GM12878 (cell line): ENCODE measurements around the gene DLX5. TPM values are rescaled to one million over a fixed set of nuclear protein-coding genes. Genes with fewer than 3 reads are reported as not detected.

Experiments
- ATAC-seq: fragments of 200-7000 bp; cut with Tn5 transposase; 3 replicates; pipeline ENCODE4 v1.9.1; 2020; ENCODE audit warnings: mild to moderate bottlenecking, moderate library complexity
- BruUV-seq: library from RNA; stranded (reverse); fragments of 400-500 nt; replicated peaks from 2 replicates; lab custom pipeline; 2021; lab: Mats Ljungman, UMichigan
- CTCF ChIA-PET: fragments of 300-600 bp; sonication (Branson Sonifier 250); formaldehyde crosslinking; extraction: SDS; loops from one replicate; lab custom pipeline; 2021; ENCODE audit warnings: inconsistent platforms; lab: Yijun Ruan, JAX
- POLR2A ChIA-PET: fragments of 350-600 bp; formaldehyde crosslinking; extraction: SDS; loops from one replicate; lab custom pipeline; 2021; ENCODE audit warnings: inconsistent platforms; lab: Charles Lee
- RAD21 ChIA-PET: fragments of 300-600 bp; sonication (Branson Sonifier 250); formaldehyde crosslinking; loops from one replicate; lab custom pipeline; 2023; ENCODE audit warnings: antibody characterized with exemption; ENCODE audit not compliant: unreplicated experiment; lab: Charles Lee
- SMC1A ChIA-PET: fragments of 300-600 bp; sonication (Branson Sonifier 250); formaldehyde crosslinking; loops from one replicate; lab custom pipeline; 2023; ENCODE audit not compliant: unreplicated experiment, uncharacterized antibody; lab: Charles Lee
- DNase-seq: peaks from one replicate; pipeline ENCODE4 v3.0.0-alpha.2; 2011; ENCODE audit warnings: low read depth, low spot score
- FAIRE-seq: peaks from 3 replicates; lab custom pipeline; 2011; peaks lifted over from hg19 to GRCh38; lab: Jason Lieb, UNC
- H2AFZ ChIP-seq: 2 replicates; pipeline ENCODE4 v1.6.0; 2011; ENCODE audit warnings: low read depth, low read length, control low read depth; ENCODE audit not compliant: control insufficient read depth
- H3K27ac ChIP-seq: 2 replicates; pipeline ENCODE4 v1.5.1; 2011; ENCODE audit warnings: control low read depth; ENCODE audit not compliant: control insufficient read depth, insufficient read depth
- H3K27me3 ChIP-seq, 2 experiments: replicated peaks in 1 of 2; 2 replicates each; pipeline versions ENCODE4 v1.6.0 to v1.6.1; 2011; ENCODE audit warnings: low read length in 1 of 2; ENCODE audit not compliant: control insufficient read depth in 2 of 2, insufficient read depth in 2 of 2
- H3K36me3 ChIP-seq, 2 experiments: 2 replicates each; pipeline ENCODE4 v1.5.1; 2011; ENCODE audit warnings: low read length in 1 of 2; ENCODE audit not compliant: control insufficient read depth in 2 of 2, insufficient read depth in 2 of 2
- H3K4me1 ChIP-seq: 2 replicates; pipeline ENCODE4 v1.6.1; 2011; ENCODE audit warnings: mild to moderate bottlenecking, low read length, moderate library complexity, mixed read lengths; ENCODE audit not compliant: control insufficient read depth, insufficient read depth
- H3K4me2 ChIP-seq: 2 replicates; pipeline ENCODE4 v1.6.0; 2011; ENCODE audit warnings: control low read depth; ENCODE audit not compliant: control insufficient read depth, insufficient read depth
- H3K4me3 ChIP-seq: fragments of 200-600 bp; sonication (generic); 2 replicates; pipeline ENCODE4 v1.5.1; 2016
- H3K79me2 ChIP-seq: 2 replicates; pipeline ENCODE4 v1.6.0; 2011; ENCODE audit warnings: low read length; ENCODE audit not compliant: control insufficient read depth, insufficient read depth
- H3K9ac ChIP-seq: 2 replicates; pipeline ENCODE4 v1.8.0; 2011; ENCODE audit warnings: low read length, control low read depth, mixed read lengths; ENCODE audit not compliant: control insufficient read depth, insufficient read depth
- H3K9me3 ChIP-seq: replicated peaks from 3 replicates; pipeline ENCODE4 v1.5.1; 2011; ENCODE audit warnings: mild to moderate bottlenecking, low read length; ENCODE audit not compliant: control insufficient read depth, insufficient read depth
- H4K20me1 ChIP-seq: 2 replicates; pipeline ENCODE4 v1.6.0; 2011; ENCODE audit not compliant: control insufficient read depth, insufficient read depth
- BMI1 ChIP-seq: fragments of 450-650 bp; IDR thresholded peaks from 2 replicates; pipeline ENCODE4 v1.6.1; 2016; ENCODE audit warnings: mild to moderate bottlenecking, moderate library complexity, borderline replicate concordance
- HSF1 ChIP-seq: fragments of 150-350 bp; IDR thresholded peaks from 2 replicates; pipeline ENCODE4 v1.6.1; 2014; ENCODE audit warnings: mild to moderate bottlenecking, low read depth, low read length
- IRF5 ChIP-seq: fragments of 450-650 bp; IDR thresholded peaks from 2 replicates; pipeline ENCODE4 v1.6.1; 2017; ENCODE audit warnings: borderline replicate concordance
- KLF5 ChIP-seq: fragments of 450-650 bp; IDR thresholded peaks from 2 replicates; pipeline ENCODE4 v1.6.1; 2014; ENCODE audit warnings: mild to moderate bottlenecking; ENCODE audit not compliant: partially characterized antibody
- MXI1 ChIP-seq: fragments of 150-350 bp; IDR thresholded peaks from 2 replicates; pipeline ENCODE4 v1.6.1; 2011; ENCODE audit warnings: low read depth, mild to moderate bottlenecking, inconsistent platforms, low read length, improper control_type of control experiment
- RUNX3 ChIP-seq: IDR thresholded peaks from 2 replicates; pipeline ENCODE4 v1.6.1; 2012; ENCODE audit warnings: low read length, inconsistent platforms
- SUPT20H ChIP-seq: IDR thresholded peaks from 2 replicates; pipeline ENCODE4 v1.6.1; 2011; ENCODE audit warnings: low read depth, mild to moderate bottlenecking, low read length, moderate library complexity, borderline replicate concordance; ENCODE audit not compliant: control insufficient read depth
- SUZ12 ChIP-seq: fragments of 200-600 bp; sonication (generic); IDR thresholded peaks from one replicate; pipeline ENCODE4 v1.6.1; 2018; ENCODE audit warnings: antibody characterized with exemption, mild to moderate bottlenecking; ENCODE audit not compliant: unreplicated experiment
- WGBS: methylation state at CpG from one replicate; pipeline ENCODE4 v1.1.6; 2016; ENCODE audit warnings: low lambda C conversion rate; ENCODE audit not compliant: insufficient replicate concordance, insufficient coverage; ENCODE audit errors: missing lambda C conversion rate; 5-methylcytosine and 5-hydroxymethylcytosine counted together
- in situ Hi-C: fragments of 300-500 bp; cut with MboI; formaldehyde crosslinking; loops from 9 replicates; pipeline ENCODE4 v1.14.3; 2018; ENCODE audit warnings: mixed read lengths
- intact Hi-C: fragments of 100-400 bp; cut with micrococcal nuclease; formaldehyde crosslinking; loops from one replicate; pipeline ENCODE4 v1.14.2; 2022; ENCODE audit not compliant: unreplicated experiment
- polyA plus RNA-seq, 11 experiments: library from polyadenylated mRNA; depleted of rRNA in 4 of 11; unstranded in 6 of 11; stranded (reverse) in 5 of 11; fragments of >200 nt; fragmentation: Nextera tagmentation in 4 of 11; fragmentation: Illumina TruSeq in 1 of 11; extraction: Ambion mirVana in 4 of 11; extraction: Trizol in 1 of 11; gene quantifications; 1 replicate in 1 of 11; 2 replicates in 10 of 11; pipeline versions ENCODE4 v1.2.1 to v1.2.3, GENCODE V29; 2011 to 2016; ENCODE audit warnings: inconsistent platforms in 2 of 11, missing spikeins in 2 of 11, low read depth in 1 of 11
- total RNA-seq, 4 experiments: library from RNA; depleted of rRNA in 3 of 4; stranded (reverse); fragments of >200 nt in 3 of 4; fragmentation: Illumina TruSeq in 1 of 4; extraction: Trizol in 1 of 4; gene quantifications; 2 replicates each; pipeline versions ENCODE4 v1.2.1 to v1.2.3, GENCODE V29; 2013 to 2021
- TF ChIP-seq, protein P1 (sequence below): IDR thresholded peaks from 2 replicates; pipeline ENCODE4 v1.6.1; 2012; ENCODE audit warnings: low read depth, low read length, improper control_type of control experiment
- TF ChIP-seq, protein P2 (sequence below): fragments of 450-650 bp; formaldehyde crosslinking; IDR thresholded peaks from 2 replicates; pipeline ENCODE4 v1.5.0; 2022; ENCODE audit warnings: mild to moderate bottlenecking, missing genetic modification characterization
- TF ChIP-seq, protein P3 (sequence below): fragments of 450-650 bp; IDR thresholded peaks from 2 replicates; pipeline ENCODE4 v1.6.1; 2016; ENCODE audit warnings: mild to moderate bottlenecking

DLX5 gene
- total and polyA plus RNA-seq, 10 of the 15 experiments (the other 5 are each of a cell fraction or from before 2014, with no cell fraction given) = not detected

DNA sequence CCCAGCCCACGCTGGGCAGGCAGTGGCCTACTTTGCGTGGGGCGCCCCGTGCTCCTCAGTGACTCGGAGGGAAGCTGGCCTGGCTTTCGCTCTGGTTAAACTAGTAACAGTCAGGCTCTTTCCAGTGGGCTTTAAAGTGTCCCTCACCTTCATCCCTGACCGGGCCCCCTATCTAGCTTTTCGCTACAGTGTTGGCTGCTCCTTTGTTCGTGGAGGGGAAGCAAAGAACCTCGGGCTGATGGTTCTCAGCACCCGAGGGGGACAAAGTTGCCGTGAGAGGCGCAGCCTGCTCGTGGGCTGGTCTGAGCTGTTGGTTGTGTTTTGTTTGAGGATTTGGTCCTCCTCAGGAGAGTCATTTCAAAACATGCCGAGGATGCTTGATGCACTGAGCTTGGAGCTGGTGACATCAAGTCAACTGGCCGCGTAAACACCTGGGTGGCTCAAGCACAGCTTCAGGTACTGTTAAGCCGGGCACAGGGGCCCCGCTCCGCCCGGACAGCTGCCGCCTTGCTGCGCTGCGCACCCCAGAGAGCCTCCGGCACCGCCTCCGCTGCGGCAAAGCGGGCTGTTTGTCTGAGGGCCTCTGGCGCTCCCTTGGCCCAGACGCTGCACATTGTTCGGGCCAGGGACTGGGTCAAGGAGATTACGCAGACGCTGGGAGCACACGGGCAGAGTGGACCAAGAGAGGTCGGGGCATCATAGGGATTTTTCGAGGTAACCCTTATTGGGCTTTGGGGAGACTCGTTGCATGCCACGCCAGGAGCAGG is 17.6 kb downstream of the DLX5 start (continued):
- TF ChIP-seq, protein P1, sequence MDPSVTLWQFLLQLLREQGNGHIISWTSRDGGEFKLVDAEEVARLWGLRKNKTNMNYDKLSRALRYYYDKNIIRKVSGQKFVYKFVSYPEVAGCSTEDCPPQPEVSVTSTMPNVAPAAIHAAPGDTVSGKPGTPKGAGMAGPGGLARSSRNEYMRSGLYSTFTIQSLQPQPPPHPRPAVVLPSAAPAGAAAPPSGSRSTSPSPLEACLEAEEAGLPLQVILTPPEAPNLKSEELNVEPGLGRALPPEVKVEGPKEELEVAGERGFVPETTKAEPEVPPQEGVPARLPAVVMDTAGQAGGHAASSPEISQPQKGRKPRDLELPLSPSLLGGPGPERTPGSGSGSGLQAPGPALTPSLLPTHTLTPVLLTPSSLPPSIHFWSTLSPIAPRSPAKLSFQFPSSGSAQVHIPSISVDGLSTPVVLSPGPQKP = no peak
- no peak for TF ChIP-seq SUPT20H
- no peak for TF ChIP-seq RUNX3
- no peak for TF ChIP-seq SUZ12
- TF ChIP-seq, all 136 proteins: peak for 0

DNA sequence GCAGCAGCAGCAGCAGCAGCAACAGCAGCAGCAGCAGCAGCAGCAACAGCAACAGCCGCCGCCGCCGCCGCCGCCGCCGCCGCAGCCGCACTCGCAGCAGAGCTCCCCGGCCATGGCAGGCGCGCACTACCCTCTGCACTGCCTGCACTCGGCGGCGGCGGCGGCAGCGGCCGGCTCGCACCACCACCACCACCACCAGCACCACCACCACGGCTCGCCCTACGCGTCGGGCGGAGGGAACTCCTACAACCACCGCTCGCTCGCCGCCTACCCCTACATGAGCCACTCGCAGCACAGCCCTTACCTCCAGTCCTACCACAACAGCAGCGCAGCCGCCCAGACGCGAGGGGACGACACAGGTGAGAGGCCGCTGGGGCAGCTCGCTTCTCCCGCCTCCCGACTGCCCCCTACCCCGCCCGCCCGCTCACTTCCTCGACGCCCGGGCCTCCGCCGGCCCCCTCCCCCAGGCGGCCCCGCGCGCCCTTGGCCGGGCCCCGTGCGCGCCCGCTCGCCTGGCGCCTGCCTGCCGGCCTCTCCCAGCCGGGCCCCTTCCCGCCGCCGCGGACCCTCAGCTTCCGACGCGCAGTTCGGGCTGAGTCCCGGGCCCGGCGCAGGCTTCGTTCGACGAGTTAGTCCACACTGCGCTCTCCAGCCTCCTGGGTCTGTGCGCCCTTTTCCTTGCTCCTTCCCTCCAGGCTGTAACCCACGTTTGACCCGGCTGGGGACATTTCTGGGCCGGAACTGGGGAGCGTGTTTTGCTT is 18.4 kb downstream of the DLX5 start:
- intact Hi-C loops (no loop called here), in situ Hi-C loops (no loop called here)
- POLR2A ChIA-PET = no interaction called here
- WGBS = 32% methylated on average over 56 of the region's 83 CpGs
- CTCF ChIA-PET = no interaction called here
- Histone ChIP-seq H3K27me3 (peaks cover 9 to 18% of the 10 kb centered on the region in 2 experiments), H2AFZ (no peak overlapping the region), H3K27ac (no peak overlapping the region), H3K9ac (no peak overlapping the region), H3K36me3 (no peaks in the 10 kb centered on the region), H3K9me3 (peaks cover 2% of the 10 kb centered on the region; the same call in 2 of the 3 replicates), H3K4me1 (no peaks in the 10 kb centered on the region), H4K20me1 (no peaks in the 10 kb centered on the region), H3K4me3 (no peak overlapping the region; the same call in 1 of the 2 replicates), H3K4me2 (no peak overlapping the region), H3K79me2 (no peaks in the 10 kb centered on the region)
- SMC1A ChIA-PET = no interaction called here
- FAIRE-seq (no peak), DNase-seq (no peak), ATAC-seq (peak; percentile 48)
- no TSS peak for BruUV-seq
- RAD21 ChIA-PET = interaction anchor here (0.6 kb wide), 1 partner anchor 824 kb away, joined by 3 read pairs; no protein-coding TSS in a partner anchor
- no peak for TF ChIP-seq MXI1
- no peak for TF ChIP-seq BMI1
- TF ChIP-seq IRF5 = no peak
- TF ChIP-seq HSF1 = no peak
- TF ChIP-seq, protein P2, sequence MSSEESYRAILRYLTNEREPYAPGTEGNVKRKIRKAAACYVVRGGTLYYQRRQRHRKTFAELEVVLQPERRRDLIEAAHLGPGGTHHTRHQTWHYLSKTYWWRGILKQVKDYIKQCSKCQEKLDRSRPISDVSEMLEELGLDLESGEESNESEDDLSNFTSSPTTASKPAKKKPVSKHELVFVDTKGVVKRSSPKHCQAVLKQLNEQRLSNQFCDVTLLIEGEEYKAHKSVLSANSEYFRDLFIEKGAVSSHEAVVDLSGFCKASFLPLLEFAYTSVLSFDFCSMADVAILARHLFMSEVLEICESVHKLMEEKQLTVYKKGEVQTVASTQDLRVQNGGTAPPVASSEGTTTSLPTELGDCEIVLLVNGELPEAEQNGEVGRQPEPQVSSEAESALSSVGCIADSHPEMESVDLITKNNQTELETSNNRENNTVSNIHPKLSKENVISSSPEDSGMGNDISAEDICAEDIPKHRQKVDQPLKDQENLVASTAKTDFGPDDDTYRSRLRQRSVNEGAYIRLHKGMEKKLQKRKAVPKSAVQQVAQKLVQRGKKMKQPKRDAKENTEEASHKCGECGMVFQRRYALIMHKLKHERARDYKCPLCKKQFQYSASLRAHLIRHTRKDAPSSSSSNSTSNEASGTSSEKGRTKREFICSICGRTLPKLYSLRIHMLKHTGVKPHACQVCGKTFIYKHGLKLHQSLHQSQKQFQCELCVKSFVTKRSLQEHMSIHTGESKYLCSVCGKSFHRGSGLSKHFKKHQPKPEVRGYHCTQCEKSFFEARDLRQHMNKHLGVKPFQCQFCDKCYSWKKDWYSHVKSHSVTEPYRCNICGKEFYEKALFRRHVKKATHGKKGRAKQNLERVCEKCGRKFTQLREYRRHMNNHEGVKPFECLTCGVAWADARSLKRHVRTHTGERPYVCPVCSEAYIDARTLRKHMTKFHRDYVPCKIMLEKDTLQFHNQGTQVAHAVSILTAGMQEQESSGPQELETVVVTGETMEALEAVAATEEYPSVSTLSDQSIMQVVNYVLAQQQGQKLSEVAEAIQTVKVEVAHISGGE (CRISPR knock-in tag) = no peak
- TF ChIP-seq, protein P3, sequence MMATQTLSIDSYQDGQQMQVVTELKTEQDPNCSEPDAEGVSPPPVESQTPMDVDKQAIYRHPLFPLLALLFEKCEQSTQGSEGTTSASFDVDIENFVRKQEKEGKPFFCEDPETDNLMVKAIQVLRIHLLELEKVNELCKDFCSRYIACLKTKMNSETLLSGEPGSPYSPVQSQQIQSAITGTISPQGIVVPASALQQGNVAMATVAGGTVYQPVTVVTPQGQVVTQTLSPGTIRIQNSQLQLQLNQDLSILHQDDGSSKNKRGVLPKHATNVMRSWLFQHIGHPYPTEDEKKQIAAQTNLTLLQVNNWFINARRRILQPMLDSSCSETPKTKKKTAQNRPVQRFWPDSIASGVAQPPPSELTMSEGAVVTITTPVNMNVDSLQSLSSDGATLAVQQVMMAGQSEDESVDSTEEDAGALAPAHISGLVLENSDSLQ = no peak
- no peak for TF ChIP-seq KLF5
